Urinary bladder (tissue), 4 donors: ENCODE results near the gene DEPP1. TPM values are rescaled to one million over a fixed set of nuclear protein-coding genes. Genes with fewer than 3 reads are reported as not detected.
A peak's percentile ranks its signal among the peaks of the same experiment; 100 is the strongest.

Experiments used
- DNase-seq: peaks from one replicate; pipeline ENCODE4 v3.0.0-alpha.2; 2015; ENCODE audit errors: extremely low spot score
- H3K27ac ChIP-seq: one replicate; pipeline ENCODE4 v1.5.1; 2013; ENCODE audit warnings: low read depth, mild to moderate bottlenecking, moderate library complexity
- H3K36me3 ChIP-seq: one replicate; pipeline ENCODE4 v1.6.1; 2013; ENCODE audit warnings: mild to moderate bottlenecking, moderate library complexity; ENCODE audit not compliant: insufficient read depth
- H3K4me1 ChIP-seq: one replicate; pipeline ENCODE4 v1.6.1; 2013; ENCODE audit warnings: mild to moderate bottlenecking, moderate library complexity; ENCODE audit not compliant: insufficient read depth
- H3K4me3 ChIP-seq: one replicate; pipeline ENCODE4 v1.5.1; 2013; ENCODE audit warnings: low read depth, low read length
- WGBS: extraction: QIAGEN DNeasy Blood & Tissue Kit; methylation state at CpG from one replicate; pipeline ENCODE4 v1.1.7; 2013; 5-methylcytosine and 5-hydroxymethylcytosine counted together
- polyA plus RNA-seq: library from polyadenylated mRNA; stranded (reverse); fragments of 200-250 nt; gene quantifications from one replicate; pipeline ENCODE4 v1.2.3, GENCODE V29; 2013
- total RNA-seq: library from RNA; depleted of rRNA; stranded (reverse); fragments of >200 nt; gene quantifications from one replicate; pipeline ENCODE4 v1.2.3, GENCODE V29; 2014
- donor health status: healthy with polysubstance abuse.
- donor health status: healthy.

The DEPP1 gene
- total and polyA plus RNA-seq, 2 donors: 15.5 to 51.6 TPM

- no peak for DNase-seq
- no peaks in the 10 kb centered on the region for H3K4me1 ChIP-seq
- no peak overlapping the region for H3K27ac ChIP-seq
- whole genome bisulfite sequencing: 72% methylated on average over 14 of the region's 14 CpGs
- no peak overlapping the region for H3K4me3 ChIP-seq
- no peaks in the 10 kb centered on the region for H3K36me3 ChIP-seq
Measured at GRCh38 chr10:44989597-44990301, 11.1 kb upstream of the DEPP1 start.

GRCh38 chr10:44988957-44989585, 10.5 kb upstream of the DEPP1 start:
- DNase-seq: no peak
- Histone ChIP-seq H3K4me3 (no peak overlapping the region), H3K27ac (no peak overlapping the region), H3K4me1 (no peaks in the 10 kb centered on the region), H3K36me3 (no peaks in the 10 kb centered on the region)
- WGBS: 95% methylated on average over 10 of the region's 10 CpGs

- Histone ChIP-seq H3K36me3 (no peaks in the 10 kb centered on the region), H3K4me3 (no peak overlapping the region), H3K27ac (no peak overlapping the region), H3K4me1 (no peaks in the 10 kb centered on the region)
- 52% methylated on average over 3 of the region's 3 CpGs for WGBS
- no peak for DNase-seq
Measured at GRCh38 chr10:44986670-44987069, 8.1 kb upstream of the DEPP1 start.

DNA sequence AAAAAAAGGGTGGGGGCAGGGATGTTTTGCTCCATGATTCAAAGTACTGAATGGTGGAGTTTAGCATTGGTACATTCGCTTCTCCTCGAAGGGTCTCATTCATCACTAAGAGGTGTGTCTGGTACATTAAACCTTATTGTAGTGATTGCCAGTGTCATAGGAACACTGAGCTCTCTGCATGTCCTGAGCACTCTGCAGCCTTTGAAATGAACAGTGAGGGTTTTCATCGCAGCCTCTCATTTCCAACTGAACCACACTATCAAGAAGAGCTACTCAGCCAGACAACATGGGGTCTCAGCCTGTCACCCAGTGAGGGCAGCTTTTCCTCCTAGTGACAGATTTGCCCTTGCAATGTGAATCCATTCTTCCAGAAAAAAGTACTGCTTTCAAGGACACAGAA, 7.6 kb upstream of the DEPP1 start:
- H3K4me1 ChIP-seq: no peaks in the 10 kb centered on the region
- H3K36me3 ChIP-seq: no peaks in the 10 kb centered on the region
- no peak overlapping the region for H3K4me3 ChIP-seq
- H3K27ac ChIP-seq: no peak overlapping the region
- WGBS: 89% methylated on average over 3 of the region's 3 CpGs
- DNase-seq: no peak

- Histone ChIP-seq H3K4me3 (no peak overlapping the region), H3K27ac (no peak overlapping the region), H3K36me3 (no peaks in the 10 kb centered on the region), H3K4me1 (no peaks in the 10 kb centered on the region)
- no peak for DNase-seq
- WGBS: 70% methylated on average over 9 of the region's 9 CpGs
Measured at GRCh38 chr10:44985175-44985681, 6.6 kb upstream of the DEPP1 start.

DNA sequence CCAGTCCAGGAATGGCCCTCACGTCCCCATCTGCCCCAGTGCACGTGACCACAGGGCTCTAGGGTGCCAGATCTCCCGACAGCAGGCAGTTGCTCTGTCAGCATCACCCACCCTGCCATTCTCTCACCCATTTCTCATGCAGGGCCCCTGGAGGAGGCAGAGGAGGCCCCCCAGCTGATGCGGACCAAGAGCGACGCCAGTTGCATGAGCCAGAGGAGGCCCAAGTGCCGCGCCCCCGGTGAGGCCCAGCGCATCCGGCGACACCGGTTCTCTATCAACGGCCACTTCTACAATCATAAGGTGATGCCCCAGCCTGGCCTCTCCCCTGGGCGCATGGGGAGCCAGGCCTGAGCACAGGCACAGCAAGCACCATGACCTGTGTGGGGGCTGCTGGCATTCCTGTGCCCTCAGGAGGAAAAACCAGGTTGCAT, 6.1 kb upstream of the DEPP1 start:
- H3K36me3 ChIP-seq: no peaks in the 10 kb centered on the region
- H3K27ac ChIP-seq: no peak overlapping the region
- H3K4me3 ChIP-seq: no peak overlapping the region
- H3K4me1 ChIP-seq: no peaks in the 10 kb centered on the region
- WGBS: 97% methylated on average over 15 of the region's 15 CpGs
- DNase-seq: no peak

DNA sequence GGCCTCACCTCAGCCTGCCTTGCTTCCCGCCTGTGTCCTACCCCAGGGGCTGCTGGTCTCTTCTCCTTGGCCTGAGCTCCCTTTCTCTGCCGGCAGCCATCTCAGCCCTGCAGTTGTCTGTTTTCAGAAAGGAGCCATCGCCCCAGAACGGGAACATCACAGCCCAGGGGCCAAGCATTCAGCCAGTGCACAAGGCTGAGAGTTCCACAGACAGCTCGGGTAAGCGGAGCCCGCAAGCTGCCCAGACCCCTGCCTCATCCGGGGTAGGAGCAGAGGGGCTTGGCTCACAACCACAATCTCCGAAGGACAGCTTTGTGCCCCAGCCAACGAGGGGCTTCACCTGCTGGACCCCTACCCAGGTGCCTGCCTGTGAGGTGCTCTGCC, 5.3 kb upstream of the DEPP1 start:
- no peak overlapping the region for H3K27ac ChIP-seq
- 88% methylated on average over 10 of the region's 10 CpGs for WGBS
- no peaks in the 10 kb centered on the region for H3K36me3 ChIP-seq
- no peak for DNase-seq
- H3K4me3 ChIP-seq: no peak overlapping the region
- H3K4me1 ChIP-seq: no peaks in the 10 kb centered on the region

DNA sequence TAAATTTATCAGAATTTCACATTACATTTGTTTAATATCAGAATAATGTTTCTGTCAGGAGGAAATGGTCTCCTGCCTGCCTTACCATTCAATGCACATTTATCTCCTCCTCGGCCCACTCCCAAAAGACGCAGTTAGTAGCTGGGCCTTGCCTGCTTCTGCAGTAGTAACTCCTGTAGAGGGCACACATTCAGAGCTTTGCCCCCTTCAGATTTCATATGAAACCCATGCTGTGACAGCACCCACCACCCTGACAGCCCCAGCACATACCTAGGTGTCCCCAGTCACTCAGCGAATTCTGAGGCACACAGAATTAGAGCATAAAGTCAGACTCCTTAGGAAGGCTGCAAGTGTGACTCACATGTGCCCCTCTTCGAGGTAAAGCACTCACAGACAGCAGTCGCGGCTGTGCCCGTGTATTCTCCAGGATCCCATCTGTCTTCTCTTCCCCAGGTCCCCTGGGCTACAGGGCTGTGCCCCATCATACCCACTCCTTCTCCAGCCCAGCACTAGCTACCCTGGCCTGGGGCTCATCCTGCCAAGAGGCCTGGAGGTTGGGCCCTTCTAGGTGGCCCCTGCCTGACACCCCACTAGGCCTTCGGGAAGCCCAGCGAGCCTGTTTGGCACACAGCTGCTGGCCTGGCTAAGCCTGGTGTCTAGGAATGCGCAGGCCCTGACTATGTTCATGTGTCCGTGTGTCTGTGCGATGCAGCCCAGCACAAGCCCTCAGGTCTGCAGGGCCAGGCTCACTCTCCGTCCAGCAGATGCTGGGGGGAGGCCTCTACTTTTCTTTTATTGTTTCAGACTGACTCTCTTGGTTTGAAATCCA, 4.7 kb upstream of the DEPP1 start:
- DNase-seq: no peak
- H3K36me3 ChIP-seq: no peaks in the 10 kb centered on the region
- no peaks in the 10 kb centered on the region for H3K4me1 ChIP-seq
- WGBS: 91% methylated on average over 13 of the region's 13 CpGs
- H3K27ac ChIP-seq: no peak overlapping the region
- H3K4me3 ChIP-seq: no peak overlapping the region

DNA sequence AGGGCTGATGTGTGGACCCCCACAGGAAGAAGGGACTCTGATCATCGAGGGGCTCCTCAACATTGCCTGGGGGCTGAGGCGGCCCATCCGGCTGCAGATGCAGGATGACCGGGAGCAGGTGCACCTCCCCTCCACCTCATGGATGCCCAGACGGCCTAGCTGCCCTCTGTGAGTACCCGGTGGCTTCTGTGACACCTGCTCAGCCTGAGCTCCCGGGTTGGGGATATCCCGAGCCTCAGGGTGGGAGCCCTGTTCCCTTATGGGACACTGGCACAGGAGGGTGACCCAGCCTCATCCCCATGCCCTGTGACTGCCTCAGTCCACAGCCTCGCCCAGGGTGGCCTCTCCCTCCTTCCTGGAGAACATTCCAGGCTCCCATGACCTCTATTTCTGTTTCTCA, 3.9 kb upstream of the DEPP1 start:
- WGBS: 89% methylated on average over 9 of the region's 9 CpGs
- Histone ChIP-seq H3K27ac (no peak overlapping the region), H3K4me3 (no peak overlapping the region), H3K36me3 (no peaks in the 10 kb centered on the region), H3K4me1 (no peaks in the 10 kb centered on the region)
- no peak for DNase-seq

DNA sequence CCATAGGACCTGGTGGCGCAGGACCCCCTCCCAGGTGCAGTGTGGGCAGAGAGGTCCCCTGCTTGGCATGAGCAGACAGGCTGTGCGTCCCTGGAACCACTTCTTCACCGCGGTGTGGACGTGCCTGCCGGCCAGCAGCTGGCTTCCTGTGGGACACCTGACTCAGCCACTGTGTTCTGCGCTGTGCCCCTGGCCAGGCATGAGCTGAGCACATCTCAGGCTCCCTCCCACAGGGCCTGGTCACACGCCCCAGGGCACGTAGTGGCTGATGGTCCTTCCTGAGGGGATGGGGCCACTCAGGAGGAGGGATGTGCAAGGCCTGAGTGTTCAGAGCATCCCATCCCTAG, 3.5 kb upstream of the DEPP1 start:
- DNase-seq: no peak
- no peaks in the 10 kb centered on the region for H3K4me1 ChIP-seq
- no peaks in the 10 kb centered on the region for H3K36me3 ChIP-seq
- no peak overlapping the region for H3K4me3 ChIP-seq
- no peak overlapping the region for H3K27ac ChIP-seq
- 85% methylated on average over 9 of the region's 9 CpGs for WGBS

GRCh38 chr10:44981172-44982113, 2.8 kb upstream of the DEPP1 start:
- 54% methylated on average over 11 of the region's 11 CpGs for WGBS
- Histone ChIP-seq H3K27ac (peak overlapping the region; percentile 30), H3K4me3 (no peak overlapping the region), H3K36me3 (no peaks in the 10 kb centered on the region), H3K4me1 (no peaks in the 10 kb centered on the region)
- DNase-seq: no peak

- WGBS: 83% methylated on average over 14 of the region's 14 CpGs
- no peak for DNase-seq
- Histone ChIP-seq H3K27ac (peak overlapping the region; percentile 40), H3K4me1 (no peaks in the 10 kb centered on the region), H3K4me3 (no peak overlapping the region), H3K36me3 (no peaks in the 10 kb centered on the region)
Measured at GRCh38 chr10:44980309-44981171, 1.9 kb upstream of the DEPP1 start.
